ENCODE measurements around the gene TMEM187.

DNA sequence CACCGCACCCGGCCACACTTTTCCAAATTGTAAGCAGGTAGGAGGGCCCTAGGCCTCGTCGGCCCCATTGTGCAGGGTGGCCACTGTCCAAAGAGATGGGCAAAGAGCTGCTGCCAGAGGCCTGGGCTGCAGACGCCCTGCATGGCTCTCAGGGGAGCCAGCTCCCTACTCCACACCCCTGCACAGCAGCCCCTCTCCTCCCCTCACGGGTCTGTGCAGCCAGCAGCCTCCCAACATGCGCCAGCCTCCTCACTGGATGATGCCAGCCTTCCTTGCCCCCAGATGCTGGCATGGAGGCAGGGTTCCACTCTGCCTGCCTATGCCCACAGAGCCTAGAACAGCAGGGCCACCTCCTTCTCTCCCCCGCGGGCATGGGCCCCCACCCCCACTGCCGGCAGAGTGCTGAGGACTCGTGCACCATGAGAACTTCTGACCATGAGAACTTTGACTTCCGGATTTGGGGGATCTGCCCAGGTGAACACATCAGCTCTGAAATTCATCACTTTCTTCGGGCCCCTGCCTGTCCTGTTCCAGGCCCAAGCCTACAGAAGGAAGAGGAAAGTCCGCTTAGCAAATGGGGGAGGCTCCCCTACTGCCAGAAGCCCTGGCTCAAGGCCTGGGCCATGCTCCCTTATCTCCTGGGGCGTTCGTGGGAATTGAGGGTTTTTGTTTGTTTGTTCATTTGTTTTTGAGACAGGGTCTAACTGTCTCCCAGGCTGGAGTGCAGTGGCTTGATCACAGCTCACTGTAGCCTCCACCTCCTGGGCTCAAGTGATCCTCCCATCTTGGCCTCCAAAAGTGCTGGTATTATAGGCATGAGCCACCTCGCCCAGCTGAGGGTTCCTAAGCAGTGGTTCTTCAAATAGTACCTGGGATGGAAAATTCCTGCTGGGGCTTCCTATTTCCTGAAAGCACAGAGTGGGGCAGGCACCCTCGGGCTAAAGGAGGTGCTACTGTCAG, 39.1 kb downstream of the TMEM187 start:
- TF ChIP-seq POLR2AphosphoS5 (IDR thresholded peaks at IDR 0.05; ENCODE audit: borderline replicate concordance, low read depth, low read length) = no peak
- no peak for TF ChIP-seq EZH2 (IDR thresholded peaks at IDR 0.05)
- no peak for TF ChIP-seq FOXP2 (optimal IDR thresholded peaks at IDR 0.05; ENCODE audit: control extremely low read depth, extremely low read length, insufficient read depth)

Measured in SK-N-MC (cell line).